ENCODE data around the gene ASIC5.
A peak's percentile ranks its signal among the peaks of the same experiment; 100 is the strongest.
"Not testable (repeated sequence)": the region's sequence is repeated elsewhere in the genome, so short reads cannot be mapped to it uniquely, and the experiment has no call there.

The ASIC5 gene

DNA sequence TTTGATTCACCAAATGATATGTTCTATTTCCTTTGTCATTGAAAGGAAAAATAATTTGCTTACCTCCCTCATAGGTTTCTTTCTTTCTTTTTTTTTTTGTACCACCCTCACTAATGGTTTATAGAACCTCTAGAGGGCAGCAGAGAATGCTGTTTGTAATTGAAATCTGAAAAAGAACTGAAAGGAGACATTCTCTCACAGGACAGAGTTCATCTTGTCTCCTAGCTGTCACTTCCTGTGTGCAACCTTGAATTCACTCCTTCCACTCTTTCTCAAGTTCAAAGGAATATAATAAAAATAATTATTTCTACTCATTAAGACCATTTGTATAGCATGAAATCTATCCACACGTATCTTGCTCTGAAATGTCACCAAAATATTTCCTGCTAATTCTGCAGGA, 56.2 kb downstream of the ASIC5 start:
- peak; percentile 91 for DNase-seq
- in situ Hi-C loops (cut with MboI; ENCODE audit: low pct_unique_long_range_greater_than_20kb, low sequenced_read_pairs): no loop called here

DNA sequence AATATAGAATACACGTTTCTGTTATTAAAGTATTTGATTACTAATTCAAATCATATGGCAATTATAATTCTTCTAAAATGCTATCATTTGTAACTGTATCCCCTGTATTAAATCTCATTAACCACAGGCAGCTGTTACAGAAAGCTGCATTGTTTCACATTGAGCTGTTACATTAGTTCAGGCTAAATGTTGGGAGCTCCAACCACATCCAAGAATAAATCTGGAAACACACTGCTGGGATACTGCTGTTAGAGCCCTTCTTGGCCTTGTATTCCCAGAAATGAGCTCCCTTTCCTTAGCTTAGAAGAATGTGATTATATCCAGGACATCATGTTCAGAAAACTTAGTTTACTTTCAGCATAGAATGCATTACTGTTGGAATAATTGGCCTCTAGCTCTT, 59.1 kb downstream of the ASIC5 start:
- in situ Hi-C loops (cut with MboI; ENCODE audit: low pct_unique_long_range_greater_than_20kb, low sequenced_read_pairs): no loop called here
- DNase-seq: no peak

DNA sequence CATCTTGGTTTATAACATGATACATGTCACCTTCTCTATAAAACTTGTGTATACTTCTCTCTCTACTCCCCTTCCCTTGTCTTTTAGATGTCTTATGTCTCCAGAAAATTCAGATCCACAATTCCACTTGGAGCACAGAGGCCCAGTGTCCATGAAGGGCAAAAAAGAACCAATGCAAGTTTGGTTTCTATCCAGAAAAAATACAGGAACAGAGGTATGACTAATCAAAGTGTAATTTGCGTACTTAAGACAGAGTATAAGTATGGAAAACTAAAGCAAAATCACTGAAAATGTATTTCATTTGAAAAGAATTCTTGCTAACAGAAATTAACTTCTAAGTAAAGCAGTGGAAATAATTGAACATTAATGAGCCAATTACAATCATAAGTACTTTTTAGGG, 61.1 kb downstream of the ASIC5 start:
- in situ Hi-C loops (cut with MboI; ENCODE audit: low pct_unique_long_range_greater_than_20kb, low sequenced_read_pairs): no loop called here
- no peak for DNase-seq

DNA sequence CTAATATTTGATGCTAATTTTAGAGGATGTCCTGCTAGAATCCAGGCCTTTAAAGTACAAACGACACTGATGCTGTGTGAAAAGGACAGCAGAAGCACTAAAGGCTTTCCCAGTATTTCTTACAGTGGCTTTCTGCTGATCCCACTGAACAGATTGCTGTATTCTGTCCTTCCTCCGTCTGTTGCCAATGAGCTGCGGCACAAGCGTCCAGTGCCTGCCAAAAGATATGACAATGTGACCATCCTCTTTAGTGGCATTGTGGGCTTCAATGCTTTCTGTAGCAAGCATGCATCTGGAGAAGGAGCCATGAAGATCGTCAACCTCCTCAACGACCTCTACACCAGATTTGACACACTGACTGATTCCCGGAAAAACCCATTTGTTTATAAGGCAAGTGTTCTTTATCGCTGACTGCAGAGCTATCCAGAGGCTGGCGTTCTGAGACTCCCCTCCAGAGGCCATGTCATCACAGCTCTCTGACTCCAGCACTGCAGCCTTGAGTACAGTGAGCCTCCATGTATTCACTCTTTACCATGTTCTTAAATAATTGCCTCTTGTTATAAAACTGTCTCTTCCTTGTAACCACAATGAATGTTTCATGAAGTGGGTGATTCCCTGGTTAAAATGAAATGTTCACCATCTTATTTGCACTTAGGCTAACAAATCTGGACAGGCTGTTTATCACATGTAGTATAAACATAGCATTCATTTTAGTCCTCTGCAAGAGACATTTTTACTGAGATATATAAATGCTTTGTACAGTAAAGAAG, 63.7 kb downstream of the ASIC5 start:
- in situ Hi-C loops (cut with MboI; ENCODE audit: low pct_unique_long_range_greater_than_20kb, low sequenced_read_pairs): no loop called here
- no peak for DNase-seq

DNA sequence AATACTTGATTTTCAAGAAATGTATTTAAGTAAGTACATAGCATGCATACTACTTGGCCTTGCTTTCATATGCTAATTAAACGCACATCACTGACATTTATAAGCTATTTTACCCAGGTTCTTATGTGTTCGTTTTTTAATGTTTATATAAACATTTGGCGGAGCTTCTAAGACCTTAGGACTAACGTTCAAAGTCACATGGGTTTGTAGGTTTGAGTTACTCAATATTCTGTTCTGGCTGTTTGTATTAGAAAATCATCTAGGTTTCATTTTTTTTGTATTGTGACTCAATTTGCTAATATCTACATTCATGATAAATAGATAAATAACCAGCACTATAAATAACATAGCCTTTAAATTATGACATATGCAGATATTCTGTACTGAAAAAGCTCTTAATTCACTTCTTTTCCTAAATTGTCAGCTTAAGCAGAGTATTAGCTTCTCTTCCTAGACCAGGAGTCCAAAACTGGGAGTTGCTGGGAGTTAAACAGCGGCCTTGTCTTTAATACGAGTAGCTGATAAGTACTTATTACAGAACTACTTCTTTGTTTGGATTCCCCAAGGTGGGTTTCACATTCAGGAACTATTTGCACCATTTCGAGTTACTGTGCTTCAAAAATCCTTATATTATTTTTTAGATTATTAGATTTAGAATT, 65.3 kb downstream of the ASIC5 start:
- DNase-seq: no peak
- in situ Hi-C loops (cut with MboI; ENCODE audit: low pct_unique_long_range_greater_than_20kb, low sequenced_read_pairs): no loop called here

DNA sequence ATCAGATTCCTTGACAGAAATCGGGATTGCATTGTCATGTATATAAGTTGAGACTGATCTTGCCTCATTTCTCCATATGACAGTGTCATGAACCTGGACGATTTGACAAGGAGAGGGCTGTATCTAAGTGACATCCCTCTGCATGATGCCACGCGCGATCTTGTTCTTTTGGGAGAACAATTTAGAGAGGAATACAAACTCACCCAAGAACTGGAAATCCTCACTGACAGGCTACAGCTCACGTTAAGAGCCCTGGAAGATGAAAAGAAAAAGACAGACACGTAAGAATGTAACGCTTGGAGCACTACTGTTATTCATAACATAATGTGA, 66.3 kb downstream of the ASIC5 start:
- in situ Hi-C loops (cut with MboI; ENCODE audit: low pct_unique_long_range_greater_than_20kb, low sequenced_read_pairs): loop anchor here (25.0 kb wide), 2 partner anchors 287 to 387 kb away; no protein-coding TSS in a partner anchor

DNA sequence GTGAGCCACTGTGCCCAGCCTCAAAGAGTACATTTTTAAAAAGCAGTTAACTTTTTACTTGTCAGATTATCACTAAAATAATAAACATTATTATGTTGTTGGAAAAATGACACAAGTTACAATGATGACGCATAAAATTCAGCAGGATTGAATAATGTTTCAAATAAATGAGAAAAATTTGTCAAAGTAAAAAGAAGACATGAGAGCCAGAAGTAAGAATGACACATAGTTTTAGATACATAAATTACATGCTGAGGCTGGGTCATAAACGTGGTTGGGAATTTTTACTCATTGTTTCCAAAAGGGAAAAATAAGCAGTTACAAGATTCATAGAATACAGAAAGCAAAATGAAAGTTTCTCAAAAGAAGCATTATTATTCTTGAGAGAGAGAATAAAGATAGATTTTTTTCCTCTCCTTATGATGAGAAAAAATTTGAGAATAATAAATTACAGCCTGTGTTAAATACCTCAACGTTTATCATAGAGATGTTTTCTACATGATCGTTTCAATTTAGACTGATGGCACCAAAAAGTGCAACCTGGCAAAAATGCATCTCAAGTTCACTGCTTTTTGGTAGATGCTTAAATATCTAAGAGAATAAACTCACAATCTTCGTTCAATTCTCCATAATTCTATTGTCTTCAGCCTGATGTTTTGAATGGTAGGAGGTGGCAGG, 66.8 kb downstream of the ASIC5 start:
- DNase-seq: no peak
- in situ Hi-C loops (cut with MboI; ENCODE audit: low pct_unique_long_range_greater_than_20kb, low sequenced_read_pairs): loop anchor here (25.0 kb wide), 2 partner anchors 287 to 387 kb away; no protein-coding TSS in a partner anchor

More for the DNA sequence above, 66.3 kb downstream of the ASIC5 start:
- DNase-seq: no peak

DNA sequence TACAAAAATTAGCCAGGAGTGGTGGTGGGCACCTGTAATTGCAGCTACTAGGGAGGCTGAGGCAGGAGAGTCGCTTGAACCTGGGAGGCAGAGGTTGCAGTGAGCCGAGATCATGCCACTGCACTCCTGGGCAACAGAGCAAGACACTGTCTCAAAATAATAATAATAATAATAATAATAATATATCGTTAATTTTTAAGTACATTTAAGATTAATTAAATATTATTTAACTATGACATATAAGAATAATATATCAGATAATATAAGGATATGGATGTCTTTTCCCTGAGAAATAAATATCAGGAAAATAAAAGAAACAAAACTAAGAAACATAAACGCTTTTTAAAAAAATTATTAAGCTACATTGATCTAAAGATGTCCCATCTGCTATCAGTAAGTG, 68.5 kb downstream of the ASIC5 start:
- not testable (repeated sequence) for DNase-seq
- in situ Hi-C loops (cut with MboI; ENCODE audit: low pct_unique_long_range_greater_than_20kb, low sequenced_read_pairs): loop anchor here (25.0 kb wide), 2 partner anchors 285 to 385 kb away; no protein-coding TSS in a partner anchor

DNA sequence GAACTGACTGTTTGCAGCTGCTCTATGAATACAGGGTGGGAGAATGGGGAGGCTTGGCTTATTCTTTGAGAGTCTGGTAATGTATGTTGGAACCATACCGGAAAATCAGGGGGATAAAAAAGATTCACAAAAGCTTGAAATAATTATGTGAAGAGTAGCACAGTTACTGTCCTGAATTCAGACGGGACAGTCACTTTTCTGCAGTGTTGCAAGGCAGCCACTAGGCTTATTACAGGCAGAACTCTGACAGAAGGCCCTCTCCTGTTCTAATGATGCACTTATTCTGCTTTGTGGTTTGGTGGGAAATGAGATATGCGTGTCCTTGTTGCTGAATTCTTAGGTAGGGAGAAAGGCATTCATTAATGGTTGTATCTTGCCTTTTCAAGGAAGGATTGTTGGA, 70.1 kb downstream of the ASIC5 start:
- peak; percentile 51 for DNase-seq
- in situ Hi-C loops (cut with MboI; ENCODE audit: low pct_unique_long_range_greater_than_20kb, low sequenced_read_pairs): loop anchor here (25.0 kb wide), 2 partner anchors 284 to 384 kb away; no protein-coding TSS in a partner anchor

DNA sequence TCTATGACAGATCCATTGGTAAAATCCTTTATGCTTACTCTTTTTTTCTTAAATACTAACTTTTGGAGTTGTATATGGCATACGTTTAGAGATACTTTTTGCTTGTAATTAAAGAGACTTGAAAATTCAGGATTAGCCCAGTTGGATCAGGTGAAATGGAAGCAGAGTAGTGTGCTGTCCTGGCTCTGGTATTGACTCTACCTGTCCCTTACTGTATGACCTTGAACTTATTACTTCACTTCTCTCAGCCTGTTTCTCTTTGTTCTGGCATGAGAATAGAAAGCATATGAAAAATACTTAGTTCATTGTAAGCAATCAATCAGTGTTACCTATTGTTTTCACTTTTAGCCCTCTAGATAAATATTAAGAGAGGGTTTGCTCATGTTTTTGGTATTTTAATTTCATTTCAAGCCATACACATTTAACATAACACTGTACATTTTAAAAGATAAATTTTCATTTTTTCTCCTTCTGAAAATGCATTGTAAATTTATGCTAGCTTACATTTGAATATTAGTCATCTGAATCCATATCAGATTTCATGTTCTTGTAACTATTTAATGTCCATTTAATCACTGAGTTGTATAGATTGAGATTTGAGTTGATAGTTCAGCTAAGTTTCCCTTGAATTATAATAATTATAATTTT, 71.4 kb downstream of the ASIC5 start:
- in situ Hi-C loops (cut with MboI; ENCODE audit: low pct_unique_long_range_greater_than_20kb, low sequenced_read_pairs): loop anchor here (25.0 kb wide), 2 partner anchors 282 to 382 kb away; no protein-coding TSS in a partner anchor
- no peak for DNase-seq

DNA sequence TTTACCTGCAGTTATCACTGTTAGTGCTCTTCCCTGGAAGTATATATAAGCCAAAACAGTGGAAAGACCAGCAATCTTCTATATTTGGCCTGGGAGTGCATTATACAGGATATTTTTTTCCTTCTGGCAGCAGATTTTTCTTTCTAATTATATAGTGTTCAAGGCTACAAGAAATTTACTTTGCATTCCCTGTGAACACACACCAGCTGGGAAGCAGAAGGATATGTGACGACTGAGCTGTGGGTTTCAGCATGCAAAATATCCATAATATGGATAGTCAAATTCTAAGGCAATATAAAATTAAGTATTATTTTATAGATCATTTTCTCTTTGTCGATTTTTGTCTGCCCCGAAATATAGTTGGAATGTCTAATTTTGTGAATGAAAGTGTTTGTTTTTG, 76.1 kb downstream of the ASIC5 start:
- in situ Hi-C loops (cut with MboI; ENCODE audit: low pct_unique_long_range_greater_than_20kb, low sequenced_read_pairs): loop anchor here (25.0 kb wide), 2 partner anchors 278 to 378 kb away; no protein-coding TSS in a partner anchor

DNA sequence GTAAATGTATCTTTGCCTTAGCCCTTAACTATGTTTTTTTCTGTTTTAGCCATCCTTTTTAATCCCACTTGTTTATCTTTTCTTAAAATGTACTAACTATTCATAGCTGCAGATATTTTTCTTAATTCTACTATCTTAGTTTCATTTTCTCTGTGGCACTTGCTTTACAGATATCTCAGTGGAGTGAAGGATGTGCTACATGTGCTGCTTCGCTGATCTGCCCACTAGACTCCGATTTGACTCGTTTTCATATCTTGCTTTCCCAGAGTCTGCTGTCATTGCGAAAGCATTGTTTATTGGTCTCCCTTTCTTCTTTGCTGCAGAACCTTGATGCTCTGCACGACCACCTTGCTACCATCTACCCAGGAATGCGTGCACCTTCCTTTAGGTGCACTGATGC, 76.7 kb downstream of the ASIC5 start:
- in situ Hi-C loops (cut with MboI; ENCODE audit: low pct_unique_long_range_greater_than_20kb, low sequenced_read_pairs): loop anchor here (25.0 kb wide), 2 partner anchors 277 to 377 kb away; no protein-coding TSS in a partner anchor
- no peak for DNase-seq

More for the DNA sequence above, 76.1 kb downstream of the ASIC5 start:
- DNase-seq: no peak

DNA sequence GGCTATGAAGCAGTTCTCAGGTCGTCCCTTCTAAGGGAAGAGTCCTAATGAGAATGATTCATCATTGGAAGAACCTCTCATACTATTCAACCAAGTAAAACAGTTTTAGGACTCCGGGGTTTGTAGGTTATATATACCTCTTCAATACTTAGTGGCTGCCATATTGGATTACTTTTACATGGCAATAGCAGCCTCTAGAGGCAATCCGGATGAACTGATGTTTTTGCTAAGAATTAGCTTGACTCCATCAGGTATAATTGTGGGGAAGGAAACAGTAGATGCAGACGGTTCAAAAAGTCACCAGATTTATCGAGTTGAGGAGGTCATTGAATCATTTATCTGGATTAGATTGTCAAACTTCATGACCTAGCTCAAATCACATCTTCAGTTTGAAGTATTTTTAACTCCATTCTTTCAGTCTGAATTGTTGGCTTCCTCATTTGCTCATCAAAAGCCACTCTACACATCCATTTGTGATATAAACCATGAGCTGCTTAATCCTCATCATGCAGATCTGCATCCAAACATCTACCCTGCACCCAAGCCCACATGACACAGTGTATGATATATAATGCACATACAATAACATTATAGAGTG, 78.9 kb downstream of the ASIC5 start:
- DNase-seq: peak; percentile 83
- in situ Hi-C loops (cut with MboI; ENCODE audit: low pct_unique_long_range_greater_than_20kb, low sequenced_read_pairs): loop anchor here (25.0 kb wide), 2 partner anchors 275 to 375 kb away; no protein-coding TSS in a partner anchor

DNA sequence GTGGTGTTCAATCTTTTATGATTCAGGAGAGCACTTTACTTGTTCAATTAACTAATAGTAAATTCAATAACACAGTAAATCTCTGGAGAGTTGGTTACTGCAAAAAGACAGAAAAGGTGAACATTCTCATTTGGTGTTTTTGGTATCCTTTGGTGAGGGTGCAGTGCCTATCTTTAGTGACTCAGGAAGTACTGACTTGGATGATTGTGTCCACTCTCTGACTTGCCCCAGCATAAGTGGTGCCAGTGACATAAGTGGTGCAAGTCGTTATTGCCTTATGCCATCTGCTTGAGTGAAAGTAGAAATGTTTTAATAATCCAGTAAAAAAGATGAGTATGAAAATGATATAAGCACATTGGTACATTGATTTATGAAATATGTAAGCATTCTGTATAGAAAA, 80.2 kb downstream of the ASIC5 start:
- no peak for DNase-seq
- in situ Hi-C loops (cut with MboI; ENCODE audit: low pct_unique_long_range_greater_than_20kb, low sequenced_read_pairs): loop anchor here (25.0 kb wide), 2 partner anchors 274 to 374 kb away; no protein-coding TSS in a partner anchor

DNA sequence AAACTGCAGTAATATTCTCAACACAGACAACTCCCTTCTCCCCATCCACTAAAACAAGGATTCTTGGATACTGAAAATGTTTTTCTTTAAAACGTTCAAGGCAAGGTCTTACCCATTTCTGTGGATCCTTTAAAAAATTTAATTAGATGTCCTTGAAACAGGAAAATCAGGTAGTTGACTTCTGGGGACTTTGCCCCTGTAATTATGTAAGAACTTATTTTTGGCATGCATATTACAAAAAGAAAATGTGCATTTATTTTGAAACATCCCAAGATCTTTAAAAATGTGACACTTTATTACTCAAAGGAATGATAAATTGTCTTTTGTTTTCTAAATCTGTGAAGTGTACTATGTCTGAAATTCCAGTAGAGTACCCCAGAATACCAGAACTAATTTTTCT, 81.4 kb downstream of the ASIC5 start:
- no peak for DNase-seq
- in situ Hi-C loops (cut with MboI; ENCODE audit: low pct_unique_long_range_greater_than_20kb, low sequenced_read_pairs): loop anchor here (25.0 kb wide), 2 partner anchors 272 to 372 kb away; no protein-coding TSS in a partner anchor

DNA sequence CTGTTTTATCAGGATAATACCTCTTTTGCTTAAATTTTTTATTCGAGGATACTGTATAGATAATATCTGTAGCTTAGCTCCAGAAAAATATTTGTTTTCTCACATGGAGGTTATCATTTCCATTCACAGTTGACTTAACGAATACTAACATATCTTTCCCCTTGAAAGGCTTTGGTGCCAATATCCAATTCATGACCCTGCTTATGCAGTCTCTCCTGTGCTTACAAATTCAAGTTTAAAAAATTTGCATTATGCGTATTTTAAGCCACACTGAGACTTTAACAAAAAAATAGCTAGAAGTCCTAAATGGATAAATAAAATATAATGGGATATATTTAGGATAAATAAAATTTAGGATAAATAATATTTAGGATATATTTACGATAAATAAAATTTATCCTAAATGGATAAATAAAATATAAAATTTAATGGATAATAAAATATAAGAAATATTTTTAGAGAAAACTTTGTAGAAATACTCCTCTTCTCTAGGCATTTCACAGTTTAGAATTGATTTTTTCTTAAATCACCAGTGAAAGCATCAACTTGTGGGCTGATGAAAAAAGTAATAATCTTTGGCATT, 84.7 kb downstream of the ASIC5 start:
- in situ Hi-C loops (cut with MboI; ENCODE audit: low pct_unique_long_range_greater_than_20kb, low sequenced_read_pairs): loop anchor here (25.0 kb wide), 2 partner anchors 269 to 369 kb away; no protein-coding TSS in a partner anchor
- no peak for DNase-seq

DNA sequence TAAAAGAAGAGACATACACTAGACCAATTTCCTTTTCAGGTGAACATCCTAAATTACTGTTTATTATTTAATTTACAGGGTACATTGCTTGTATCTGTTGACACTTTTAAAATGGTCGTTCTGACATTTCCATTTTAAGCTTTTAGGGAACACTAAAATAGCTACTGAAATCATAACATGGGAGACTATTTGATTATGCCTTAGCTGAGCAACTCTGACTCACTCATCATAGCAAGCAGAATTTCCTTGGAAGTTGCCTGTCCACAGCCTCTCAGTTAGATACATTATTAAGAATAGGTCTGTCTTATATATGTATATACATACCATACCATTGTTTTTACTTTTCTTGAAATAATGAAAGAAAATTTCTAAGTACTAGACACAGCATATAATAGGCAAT, 85.3 kb downstream of the ASIC5 start:
- in situ Hi-C loops (cut with MboI; ENCODE audit: low pct_unique_long_range_greater_than_20kb, low sequenced_read_pairs): loop anchor here (25.0 kb wide), 2 partner anchors 268 to 368 kb away; no protein-coding TSS in a partner anchor
- no peak for DNase-seq

All from KBM-7 (cell line).